ENCODE measurements around the gene CUEDC1. TPM values are rescaled to one million over a fixed set of nuclear protein-coding genes. Genes with fewer than 3 reads are reported as not detected.
A peak's percentile ranks its signal among the peaks of the same experiment; 100 is the strongest.

The CUEDC1 gene
- total and polyA plus RNA-seq, 2 of the 4 experiments (the other 2 are of a cell fraction), result 4.1 to 21.2 TPM

- Histone ChIP-seq H2BK5ac (ENCODE audit: low read depth, low read length, poor library complexity, severe bottlenecking) (no peak overlapping the region), H3K27me3 (ENCODE audit: control insufficient read depth, insufficient read depth, low read length) (no peaks in the 10 kb centered on the region), H3K4me1 (ENCODE audit: control insufficient read depth, insufficient read depth, low read length) (peaks cover 24% of the 10 kb centered on the region), H3K9me1 (ENCODE audit: insufficient read depth, low read length) (peaks cover 22% of the 10 kb centered on the region), H4K91ac (ENCODE audit: insufficient read depth, low read depth, low read length) (no peak overlapping the region), H3K4ac (ENCODE audit: low read depth, low read length) (peak overlapping the region; percentile 87; the same call in 1 of the 2 replicates), H3K9ac (ENCODE audit: low read depth, low read length) (no peak overlapping the region), H4K5ac (ENCODE audit: low read depth, low read length) (no peak overlapping the region), H3K56ac (ENCODE audit: extremely low read depth, insufficient read depth, low read length) (no peak overlapping the region), H2AK9ac (replicated peaks; ENCODE audit: low read depth, low read length, poor library complexity) (peak overlapping the region; percentile 96), H2BK20ac (ENCODE audit: low read depth, low read length) (no peak overlapping the region), H3K14ac (replicated peaks; ENCODE audit: low read depth, low read length) (peak overlapping the region; percentile 89; the same call in 1 of the 2 replicates), H2BK120ac (ENCODE audit: low read depth, low read length) (no peak overlapping the region; the same call in 1 of the 2 replicates), H3K4me3 (ENCODE audit: insufficient read depth, low read depth, low read length) (no peak overlapping the region), H2AK5ac (ENCODE audit: low read depth, low read length) (peak overlapping the region; percentile 83; the same call in 1 of the 2 replicates), H4K20me1 (ENCODE audit: insufficient read depth, low read length) (no peaks in the 10 kb centered on the region), H3K79me1 (ENCODE audit: low read depth in 1 of 2, low read length in 2 of 2) (peaks cover 17 to 38% of the 10 kb centered on the region in 2 experiments), H3K9me3 (ENCODE audit: control insufficient read depth, insufficient read depth, low read length) (no peaks in the 10 kb centered on the region), H3K36me3 (ENCODE audit: control insufficient read depth, insufficient read depth, low read length) (no peaks in the 10 kb centered on the region), H2AFZ (replicated peaks; ENCODE audit: low read length, poor library complexity) (no peak overlapping the region), H3K18ac (ENCODE audit: low read depth, low read length) (no peak overlapping the region), H4K8ac (ENCODE audit: low read depth in 2 of 2, low read length in 2 of 2) (no peak overlapping the region; a peak in 1 of 4 replicates), H3K4me2 (ENCODE audit: low read depth, low read length) (peak overlapping the region; percentile 89; the same call in 1 of the 2 replicates), H3K27ac (ENCODE audit: insufficient read depth, low read length) (no peak overlapping the region), H3K23ac (ENCODE audit: low read depth, low read length) (peak overlapping the region; percentile 86; the same call in 1 of the 2 replicates), H2BK15ac (ENCODE audit: low read depth, low read length) (no peak overlapping the region)
- DNase-seq, result no peak
- intact Hi-C loops (cut with micrococcal nuclease), result no loop called here
- dilution Hi-C loops (cut with HindIII; ENCODE audit: low sequenced_read_pairs, unreplicated experiment), result no loop called here
- ChIA-PET POLR2A (ENCODE audit: unreplicated experiment) (interaction anchor here (2.5 kb wide), 1 partner anchor 82 kb away, joined by 15 read pairs; no protein-coding TSS in a partner anchor), CTCF (interaction anchor here (1.0 to 1.6 kb wide), 2 partner anchors 39 to 64 kb away, joined by 3 read pairs; no protein-coding TSS in a partner anchor)
- 70% methylated on average over 2 of the region's 13 CpGs; no CpG with 5 or more reads in 1 of the 2 experiments for WGBS, 2 experiments (ENCODE audit: extremely low coverage in 2 of 2, insufficient read length in 1 of 2)
- ATAC-seq (ENCODE audit: low read depth), result no peak
- in situ Hi-C loops (cut with MboI; ENCODE audit: low sequenced_read_pairs), result no loop called here
- BruUV-seq (replicated peaks), result no TSS peak
- TF ChIP-seq POLR2A (IDR thresholded peaks at IDR 0.05; ENCODE audit: low read depth, low read length) (no peak), RAD21 (IDR thresholded peaks at IDR 0.05; ENCODE audit: low read length) (no peak), CEBPB (IDR thresholded peaks at IDR 0.05; ENCODE audit: low read depth, low read length) (no peak), MAZ (IDR thresholded peaks at IDR 0.05; ENCODE audit: borderline replicate concordance, low read depth, low read length) (no peak), CTCF (conservative IDR thresholded peaks at IDR 0.05; ENCODE audit: low read depth, low read length) (no peak), NFE2L2 (IDR thresholded peaks at IDR 0.05; ENCODE audit: low read depth, low read length) (no peak), CHD1 (IDR thresholded peaks at IDR 0.05; ENCODE audit: low read depth, low read length) (no peak), FOS (IDR thresholded peaks at IDR 0.05; ENCODE audit: low read depth, low read length) (no peak), SMC3 (IDR thresholded peaks at IDR 0.05; ENCODE audit: low read depth, low read length) (no peak)
Observed at GRCh38 chr17:57956291-57957119, 1.3 kb upstream of the CUEDC1 start.

Data from IMR-90 (cell line).